ENCODE data around the gene WDR89. TPM values are rescaled to one million over a fixed set of nuclear protein-coding genes. Genes with fewer than 3 reads are reported as not detected.
"Not testable (repeated sequence)": the region's sequence is repeated elsewhere in the genome, so short reads cannot be mapped to it uniquely, and the experiment has no call there.

The WDR89 gene
- total RNA-seq, 1 donor from 2014 or later, result 6.3 TPM

DNA sequence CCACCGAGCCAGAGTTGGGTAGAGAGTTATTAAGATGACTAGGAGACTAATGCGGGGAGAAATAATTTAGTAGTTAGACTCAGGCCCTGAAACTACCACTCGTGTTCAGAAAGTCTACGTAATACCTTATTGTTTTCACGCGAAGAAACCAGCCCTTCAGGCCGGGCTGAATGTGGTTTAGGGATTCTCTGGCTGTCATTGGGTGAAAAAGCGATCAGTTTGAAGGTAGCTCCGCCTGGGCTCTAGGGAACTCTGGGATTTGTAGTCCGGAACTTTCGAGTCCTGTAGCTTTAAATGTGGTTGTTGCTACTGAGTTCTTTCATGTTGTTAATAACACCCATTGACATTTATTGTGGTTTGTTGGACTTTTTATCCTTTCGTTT is 549 bp upstream of the WDR89 start:
- peaks cover 20% of the 10 kb centered on the region for H3K4me1 ChIP-seq
- peak overlapping the region; percentile 97 for H3K27ac ChIP-seq (replicated peaks)
- H3K9me3 ChIP-seq (replicated peaks), result no peaks in the 10 kb centered on the region
- H3K36me3 ChIP-seq, result no peaks in the 10 kb centered on the region
- intact Hi-C loops (cut with micrococcal nuclease), result loop anchor here (10.0 kb wide), 1 partner anchor 257 kb away; no protein-coding TSS in a partner anchor
- H3K4me3 ChIP-seq, result peak overlapping the region; percentile 77
- no peaks in the 10 kb centered on the region for H3K27me3 ChIP-seq (ENCODE audit: low read depth)
- peak; percentile 62 for DNase-seq
- TF ChIP-seq, protein P1, sequence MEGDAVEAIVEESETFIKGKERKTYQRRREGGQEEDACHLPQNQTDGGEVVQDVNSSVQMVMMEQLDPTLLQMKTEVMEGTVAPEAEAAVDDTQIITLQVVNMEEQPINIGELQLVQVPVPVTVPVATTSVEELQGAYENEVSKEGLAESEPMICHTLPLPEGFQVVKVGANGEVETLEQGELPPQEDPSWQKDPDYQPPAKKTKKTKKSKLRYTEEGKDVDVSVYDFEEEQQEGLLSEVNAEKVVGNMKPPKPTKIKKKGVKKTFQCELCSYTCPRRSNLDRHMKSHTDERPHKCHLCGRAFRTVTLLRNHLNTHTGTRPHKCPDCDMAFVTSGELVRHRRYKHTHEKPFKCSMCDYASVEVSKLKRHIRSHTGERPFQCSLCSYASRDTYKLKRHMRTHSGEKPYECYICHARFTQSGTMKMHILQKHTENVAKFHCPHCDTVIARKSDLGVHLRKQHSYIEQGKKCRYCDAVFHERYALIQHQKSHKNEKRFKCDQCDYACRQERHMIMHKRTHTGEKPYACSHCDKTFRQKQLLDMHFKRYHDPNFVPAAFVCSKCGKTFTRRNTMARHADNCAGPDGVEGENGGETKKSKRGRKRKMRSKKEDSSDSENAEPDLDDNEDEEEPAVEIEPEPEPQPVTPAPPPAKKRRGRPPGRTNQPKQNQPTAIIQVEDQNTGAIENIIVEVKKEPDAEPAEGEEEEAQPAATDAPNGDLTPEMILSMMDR (IDR thresholded peaks at IDR 0.05; ENCODE audit: borderline replicate concordance), result no peak

DNA sequence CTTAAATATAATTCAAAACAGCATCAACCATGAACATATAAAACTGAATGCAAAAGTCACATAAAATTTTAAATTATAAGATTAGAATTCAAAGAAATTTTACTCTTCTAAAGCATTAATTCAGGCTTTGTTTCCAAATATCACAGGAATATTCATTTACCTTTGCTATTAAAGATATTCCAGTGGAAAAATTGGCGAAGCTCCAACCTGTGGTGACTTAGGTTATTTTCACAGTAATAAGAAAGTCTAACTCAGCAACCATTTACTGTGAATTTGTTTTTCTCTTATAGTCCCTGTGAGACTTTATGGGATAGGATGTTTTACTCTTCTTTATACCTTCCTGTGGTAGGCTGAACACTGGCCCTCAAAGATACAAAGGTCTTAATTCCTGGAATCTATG is 3.2 kb downstream of the WDR89 start:
- Histone ChIP-seq H3K4me3 (no peak overlapping the region), H3K27me3 (ENCODE audit: low read depth) (no peaks in the 10 kb centered on the region), H3K36me3 (no peaks in the 10 kb centered on the region), H3K27ac (replicated peaks) (no peak overlapping the region), H3K4me1 (peaks cover 20% of the 10 kb centered on the region), H3K9me3 (replicated peaks) (peaks cover 16% of the 10 kb centered on the region)
- DNase-seq, result no peak
- TF ChIP-seq, protein P1 (IDR thresholded peaks at IDR 0.05; ENCODE audit: borderline replicate concordance), result no peak
- intact Hi-C loops (cut with micrococcal nuclease), result no loop called here

DNA sequence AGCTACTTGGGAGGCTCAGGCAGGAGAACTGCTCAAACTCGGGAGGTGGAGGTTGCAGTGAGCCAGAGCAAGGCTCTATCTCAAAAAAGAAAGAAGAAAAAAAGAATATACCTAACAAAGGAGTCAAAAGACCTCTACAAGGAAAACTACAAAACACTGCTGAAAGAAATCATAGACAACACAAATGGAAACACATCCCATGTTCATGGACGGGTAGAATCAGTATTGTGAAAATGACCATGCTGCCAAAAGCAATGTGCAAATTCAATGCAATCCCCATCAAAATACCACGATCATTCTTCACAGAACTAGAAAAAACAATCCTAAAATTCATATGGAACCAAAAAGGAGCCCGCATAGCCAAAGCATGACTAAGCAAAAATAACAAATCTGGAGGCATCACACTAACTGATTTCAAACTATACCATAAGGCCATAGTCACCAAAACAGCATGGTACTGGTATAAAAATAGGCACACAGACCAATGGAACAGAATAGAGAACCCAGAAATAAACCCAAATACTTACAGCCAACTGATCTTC is 5.5 kb downstream of the WDR89 start:
- not testable (repeated sequence) for H3K27me3 ChIP-seq (ENCODE audit: low read depth)

DNA sequence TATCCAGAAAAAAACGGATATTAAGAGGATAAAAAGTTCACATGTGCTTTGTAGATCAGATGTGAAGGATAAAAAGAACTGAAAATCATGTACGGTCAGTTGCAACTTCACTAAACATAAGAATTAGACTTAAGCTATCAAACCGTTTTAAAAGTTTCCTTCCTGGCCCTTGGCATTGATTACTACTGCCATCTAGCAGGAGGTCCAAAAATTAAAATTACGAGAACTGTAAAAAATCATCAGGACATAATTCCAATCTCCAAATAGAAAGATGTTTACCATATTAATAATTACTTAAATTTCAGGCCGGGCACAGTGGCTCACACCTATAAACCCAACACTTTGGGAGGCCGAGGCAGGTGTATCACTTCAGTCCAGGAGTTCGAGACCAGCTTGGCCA is 7.9 kb downstream of the WDR89 start:
- Histone ChIP-seq H3K36me3 (no peaks in the 10 kb centered on the region), H3K4me3 (no peak overlapping the region), H3K27me3 (ENCODE audit: low read depth) (no peaks in the 10 kb centered on the region), H3K27ac (replicated peaks) (no peak overlapping the region), H3K4me1 (no peaks in the 10 kb centered on the region), H3K9me3 (replicated peaks) (peaks cover 16% of the 10 kb centered on the region)
- intact Hi-C loops (cut with micrococcal nuclease), result no loop called here
- no peak for DNase-seq
- TF ChIP-seq, protein P1 (IDR thresholded peaks at IDR 0.05; ENCODE audit: borderline replicate concordance), result no peak

More for the DNA sequence above, 5.5 kb downstream of the WDR89 start:
- H3K27ac ChIP-seq (replicated peaks); H3K4me3 ChIP-seq; H3K36me3 ChIP-seq; intact Hi-C loops (cut with micrococcal nuclease); H3K4me1 ChIP-seq; DNase-seq: not testable (repeated sequence)
- peaks cover 16% of the 10 kb centered on the region for H3K9me3 ChIP-seq (replicated peaks)

DNA sequence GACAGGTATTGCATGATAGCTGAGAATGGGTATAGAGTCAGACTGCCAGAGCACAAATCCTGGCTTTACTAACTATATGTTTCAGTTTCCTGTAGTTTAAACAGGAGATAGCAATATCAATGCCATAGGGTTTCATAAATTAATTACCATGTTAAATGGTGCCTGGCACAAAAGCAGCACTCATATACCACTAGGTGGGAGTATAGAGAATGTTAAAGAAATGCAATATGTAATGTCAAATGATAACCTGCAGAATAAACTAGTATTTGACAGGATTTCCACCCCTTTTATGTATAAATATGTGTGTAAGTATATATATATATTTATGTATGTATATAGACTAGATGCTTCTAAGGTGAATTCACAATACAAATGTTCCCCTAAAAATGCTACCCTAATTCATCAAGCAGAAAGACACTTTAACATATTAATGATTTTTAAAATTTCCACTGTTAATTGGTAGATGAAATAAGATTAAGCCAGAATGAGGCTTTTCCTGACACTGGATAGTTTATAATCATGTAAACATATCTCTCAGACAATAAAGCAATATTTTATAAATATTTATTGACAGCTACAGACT is 8.6 kb downstream of the WDR89 start:
- TF ChIP-seq, protein P1 (IDR thresholded peaks at IDR 0.05; ENCODE audit: borderline replicate concordance), result peak; percentile 56

DNA sequence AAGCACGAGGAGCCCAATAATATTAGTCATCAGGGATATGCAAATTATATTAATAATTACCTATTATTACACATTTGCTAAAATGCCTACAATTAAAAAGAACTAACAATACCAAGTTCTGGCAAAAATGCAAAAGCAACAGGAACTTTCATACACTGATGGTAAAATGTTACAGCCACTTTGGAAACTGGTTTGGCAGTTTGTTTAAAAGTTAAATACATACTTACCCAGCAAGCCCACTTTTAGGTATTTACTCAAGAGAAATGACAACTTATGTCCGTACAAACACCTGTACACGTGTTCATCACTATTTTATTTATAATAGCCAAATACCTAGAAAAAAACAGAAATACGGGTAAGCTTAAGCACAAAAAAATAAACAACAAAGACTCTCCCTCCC is 17.0 kb downstream of the WDR89 start:
- H3K27ac ChIP-seq (replicated peaks), result no peak overlapping the region
- H3K4me3 ChIP-seq, result no peak overlapping the region
- H3K4me1 ChIP-seq, result no peaks in the 10 kb centered on the region
- intact Hi-C loops (cut with micrococcal nuclease), result no loop called here
- no peaks in the 10 kb centered on the region for H3K9me3 ChIP-seq (replicated peaks)
- H3K36me3 ChIP-seq, result peaks cover 5% of the 10 kb centered on the region
- TF ChIP-seq, protein P1 (IDR thresholded peaks at IDR 0.05; ENCODE audit: borderline replicate concordance), result no peak
- DNase-seq, result no peak
- no peaks in the 10 kb centered on the region for H3K27me3 ChIP-seq (ENCODE audit: low read depth)

More for the DNA sequence above, 8.6 kb downstream of the WDR89 start:
- H3K27me3 ChIP-seq (ENCODE audit: low read depth), result no peaks in the 10 kb centered on the region
- no peak overlapping the region for H3K4me3 ChIP-seq
- peaks cover 16% of the 10 kb centered on the region for H3K9me3 ChIP-seq (replicated peaks)
- H3K4me1 ChIP-seq, result no peaks in the 10 kb centered on the region
- DNase-seq, result no peak
- no peaks in the 10 kb centered on the region for H3K36me3 ChIP-seq
- intact Hi-C loops (cut with micrococcal nuclease), result no loop called here
- H3K27ac ChIP-seq (replicated peaks), result no peak overlapping the region

All from left ventricle myocardium inferior (tissue), 1 donor.